NCI-H2196 treated with DMSO at 0.1 percent for 48 hours (cell line): ENCODE measurements around the gene KCNQ1OT1.

Source experiments
- DNase-seq: peaks from one replicate; lab custom pipeline; 2025; ENCODE audit not compliant: unreplicated experiment; lab: John Stamatoyannopoulos, UW

KCNQ1OT1 gene

GRCh38 chr11:2721210-2721916 lies 21.6 kb upstream of the KCNQ1OT1 start:
- no peak for DNase-seq

GRCh38 chr11:2719831-2720590 lies 20.2 kb upstream of the KCNQ1OT1 start:
- no peak for DNase-seq

- no peak for DNase-seq
These were observed 19.1 kb upstream of the KCNQ1OT1 start for GRCh38 chr11:2718817-2719438.

- no peak for DNase-seq
These were observed 17.9 kb upstream of the KCNQ1OT1 start for GRCh38 chr11:2717561-2718325.

- DNase-seq, result no peak
These were observed 16.7 kb upstream of the KCNQ1OT1 start for GRCh38 chr11:2716376-2717095.

- no peak for DNase-seq
These were observed 16.0 kb upstream of the KCNQ1OT1 start for GRCh38 chr11:2715716-2716350.

GRCh38 chr11:2714871-2715270 lies 15.1 kb upstream of the KCNQ1OT1 start:
- DNase-seq, result no peak

- DNase-seq, result no peak
These were observed 14.6 kb upstream of the KCNQ1OT1 start for GRCh38 chr11:2714463-2714800.

- no peak for DNase-seq
These were observed 14.1 kb upstream of the KCNQ1OT1 start for GRCh38 chr11:2713661-2714462.

- DNase-seq, result no peak
These were observed 13.3 kb upstream of the KCNQ1OT1 start for GRCh38 chr11:2713094-2713493.

GRCh38 chr11:2711161-2711560 lies 11.4 kb upstream of the KCNQ1OT1 start:
- no peak for DNase-seq

GRCh38 chr11:2709429-2709828 lies 9.6 kb upstream of the KCNQ1OT1 start:
- DNase-seq, result no peak

GRCh38 chr11:2708757-2709281 lies 9.0 kb upstream of the KCNQ1OT1 start:
- DNase-seq, result no peak

- DNase-seq, result no peak
These were observed 8.4 kb upstream of the KCNQ1OT1 start for GRCh38 chr11:2708151-2708581.

GRCh38 chr11:2707736-2708135 lies 7.9 kb upstream of the KCNQ1OT1 start:
- no peak for DNase-seq

- DNase-seq, result no peak
These were observed 6.5 kb upstream of the KCNQ1OT1 start for GRCh38 chr11:2706321-2706720.

GRCh38 chr11:2704896-2705606 lies 5.3 kb upstream of the KCNQ1OT1 start:
- DNase-seq, result no peak

GRCh38 chr11:2704356-2704755 lies 4.6 kb upstream of the KCNQ1OT1 start:
- DNase-seq, result no peak
